Fibroblast of lung (primary cell): ENCODE data around the gene MKI67. TPM values are rescaled to one million over a fixed set of nuclear protein-coding genes. Genes with fewer than 3 reads are reported as not detected.

Experiments used
- DNase-seq, 2 donors: peaks; one replicate each; pipeline versions ENCODE4 v3.0.0 to v3.0.0-alpha.2; 2010; ENCODE audit warnings: low read depth in 2 of 2
- H2AFZ ChIP-seq: 2 replicates; pipeline ENCODE4 v1.5.1; 2012; ENCODE audit warnings: low read length, control low read depth, inconsistent platforms
- H3K27ac ChIP-seq: 2 replicates; pipeline ENCODE4 v1.5.1; 2011; ENCODE audit warnings: low read length, control low read depth; ENCODE audit not compliant: insufficient read depth
- H3K27me3 ChIP-seq: 2 replicates; pipeline ENCODE4 v1.5.1; 2011; ENCODE audit warnings: mild to moderate bottlenecking, low read length; ENCODE audit not compliant: control insufficient read depth, insufficient read depth
- H3K36me3 ChIP-seq: 2 replicates; pipeline ENCODE4 v1.5.1; 2011; ENCODE audit warnings: low read length; ENCODE audit not compliant: control insufficient read depth, insufficient read depth
- H3K4me1 ChIP-seq: 2 replicates; pipeline ENCODE4 v1.5.1; 2011; ENCODE audit warnings: low read length; ENCODE audit not compliant: control insufficient read depth, insufficient read depth; ENCODE audit errors: extremely low read depth
- H3K4me2 ChIP-seq: 2 replicates; pipeline ENCODE4 v1.5.1; 2011; ENCODE audit warnings: low read length, control low read depth; ENCODE audit not compliant: insufficient read depth; ENCODE audit errors: extremely low read depth
- H3K4me3 ChIP-seq, 4 experiments: fragments of 200-600 bp in 1 of 4; sonication (generic) in 1 of 4; replicated peaks in 1 of 4; 2 replicates each; pipeline ENCODE4 v1.5.1; 2011 to 2016; ENCODE audit warnings: low read length in 4 of 4, low read depth in 3 of 4, mild to moderate bottlenecking in 3 of 4, control low read depth in 2 of 4, inconsistent platforms in 1 of 4, mixed read lengths in 1 of 4; ENCODE audit not compliant: insufficient read depth in 1 of 4; ENCODE audit errors: control extremely low read depth in 1 of 4
- H3K79me2 ChIP-seq: 2 replicates; pipeline ENCODE4 v1.5.1; 2012; ENCODE audit warnings: mild to moderate bottlenecking, low read length, inconsistent platforms; ENCODE audit not compliant: control insufficient read depth, insufficient read depth
- H3K9ac ChIP-seq: 2 replicates; pipeline ENCODE4 v1.5.1; 2011; ENCODE audit warnings: mild to moderate bottlenecking, low read length, control low read depth; ENCODE audit not compliant: insufficient read depth
- H3K9me3 ChIP-seq: 2 replicates; pipeline ENCODE4 v1.5.1; 2012; ENCODE audit warnings: low read depth, low read length; ENCODE audit not compliant: control insufficient read depth, insufficient read depth
- H4K20me1 ChIP-seq: 2 replicates; pipeline ENCODE4 v1.5.1; 2011; ENCODE audit warnings: low read length; ENCODE audit not compliant: control insufficient read depth, insufficient read depth; ENCODE audit errors: extremely low read depth
- CTCF ChIP-seq, 2 donors: IDR thresholded peaks in 1 of 2; conservative IDR thresholded peaks in 1 of 2; 1 replicate in 1 of 2; 2 replicates in 1 of 2; pipeline ENCODE4 v1.5.1; 2011 to 2012; ENCODE audit warnings: low read length in 2 of 2, control low read depth in 1 of 2, inconsistent platforms in 1 of 2, low read depth in 1 of 2, mild to moderate bottlenecking in 1 of 2
- EZH2 ChIP-seq: IDR thresholded peaks from 2 replicates; pipeline ENCODE4 v1.5.1; 2012; ENCODE audit warnings: low read length, control low read depth, mild to moderate bottlenecking; ENCODE audit errors: missing control alignments
- polyA plus RNA-seq, 2 donors: library from polyadenylated mRNA; depleted of rRNA in 1 of 2; stranded (reverse) in 1 of 2; unstranded in 1 of 2; fragments of >200 nt; gene quantifications; 2 replicates each; pipeline ENCODE4 v1.2.1, GENCODE V29; 2011 to 2012; ENCODE audit warnings: missing spikeins in 1 of 2
- total RNA-seq: library from RNA; depleted of rRNA; stranded (reverse); fragments of >200 nt; gene quantifications from 2 replicates; pipeline ENCODE4 v1.2.1, GENCODE V29; 2014

MKI67 gene
- total and polyA plus RNA-seq, 2 donors (not counting 1 experiment from before 2014, with no cell fraction given): 4.3 to 6.4 TPM

GRCh38 chr10:128102480-128103228 is 23.6 kb downstream of the MKI67 start:
- no peak for TF ChIP-seq CTCF (conservative IDR thresholded peaks at IDR 0.05 in 1 of 2, IDR thresholded peaks at IDR 0.05 in 1 of 2; ENCODE audit: low read depth in 1 of 2, low read length in 2 of 2)
- TF ChIP-seq EZH2: no peak
- H3K4me2 ChIP-seq: no peak overlapping the region
- H3K36me3 ChIP-seq: peaks cover 30% of the 10 kb centered on the region
- no peaks in the 10 kb centered on the region for H4K20me1 ChIP-seq
- no peak overlapping the region for H3K9ac ChIP-seq
- peaks cover under 1% of the 10 kb centered on the region for H3K79me2 ChIP-seq
- no peak overlapping the region for H3K4me3 ChIP-seq
- H3K27ac ChIP-seq: no peak overlapping the region
- DNase-seq: no peak
- no peaks in the 10 kb centered on the region for H3K9me3 ChIP-seq
- no peaks in the 10 kb centered on the region for H3K27me3 ChIP-seq
- no peak overlapping the region for H2AFZ ChIP-seq
- H3K4me1 ChIP-seq: no peaks in the 10 kb centered on the region

GRCh38 chr10:128101901-128102300 is 24.3 kb downstream of the MKI67 start:
- H3K79me2 ChIP-seq: no peaks in the 10 kb centered on the region
- no peaks in the 10 kb centered on the region for H3K27me3 ChIP-seq
- no peak overlapping the region for H3K9ac ChIP-seq
- no peak overlapping the region for H3K4me2 ChIP-seq
- no peaks in the 10 kb centered on the region for H3K4me1 ChIP-seq
- no peaks in the 10 kb centered on the region for H4K20me1 ChIP-seq
- no peaks in the 10 kb centered on the region for H3K9me3 ChIP-seq
- no peak overlapping the region for H2AFZ ChIP-seq
- peaks cover 25% of the 10 kb centered on the region for H3K36me3 ChIP-seq
- H3K4me3 ChIP-seq: no peak overlapping the region
- H3K27ac ChIP-seq: no peak overlapping the region
- DNase-seq: no peak
- TF ChIP-seq CTCF (conservative IDR thresholded peaks at IDR 0.05 in 1 of 2, IDR thresholded peaks at IDR 0.05 in 1 of 2; ENCODE audit: low read depth in 1 of 2, low read length in 2 of 2) (no peak), EZH2 (no peak)

GRCh38 chr10:128099901-128100300 is 26.3 kb downstream of the MKI67 start:
- Histone ChIP-seq H3K4me3 (no peak overlapping the region), H4K20me1 (no peaks in the 10 kb centered on the region), H2AFZ (no peak overlapping the region), H3K36me3 (peaks cover 17% of the 10 kb centered on the region), H3K9ac (no peak overlapping the region), H3K27me3 (no peaks in the 10 kb centered on the region), H3K9me3 (no peaks in the 10 kb centered on the region), H3K79me2 (no peaks in the 10 kb centered on the region), H3K4me2 (no peak overlapping the region), H3K27ac (no peak overlapping the region), H3K4me1 (no peaks in the 10 kb centered on the region)
- TF ChIP-seq CTCF (conservative IDR thresholded peaks at IDR 0.05 in 1 of 2, IDR thresholded peaks at IDR 0.05 in 1 of 2; ENCODE audit: low read depth in 1 of 2, low read length in 2 of 2) (no peak), EZH2 (no peak)
- no peak for DNase-seq
